WERI-Rb-1 (cell line): Measurements from ENCODE around the gene SEPTIN11.
A peak's percentile ranks its signal among the peaks of the same experiment; 100 is the strongest.

Experiments
- DNase-seq: peaks from one replicate; pipeline ENCODE4 v3.0.0-alpha.2; 2020
- H3K27ac ChIP-seq: fragments of 250-450 bp; sonication (Bioruptor Pico); 2 replicates; pipeline ENCODE4 v1.5.1; 2020; ENCODE audit warnings: mild to moderate bottlenecking, moderate library complexity
- H3K27me3 ChIP-seq: fragments of 250-450 bp; sonication (Bioruptor Pico); 2 replicates; pipeline ENCODE4 v1.5.1; 2021; ENCODE audit warnings: mild to moderate bottlenecking, low read depth, moderate library complexity; ENCODE audit not compliant: insufficient read depth, severe bottlenecking
- H3K36me3 ChIP-seq: fragments of 250-450 bp; sonication (Bioruptor Pico); 2 replicates; pipeline ENCODE4 v1.5.1; 2020; ENCODE audit warnings: mild to moderate bottlenecking, moderate library complexity
- H3K4me3 ChIP-seq: 2 replicates; pipeline ENCODE4 v1.5.1; 2011; ENCODE audit warnings: low read depth, mild to moderate bottlenecking, control low read depth, low read length
- H3K9me3 ChIP-seq: fragments of 250-450 bp; sonication (Bioruptor Pico); 2 replicates; pipeline ENCODE4 v1.5.1; 2021; ENCODE audit warnings: mild to moderate bottlenecking, moderate library complexity; ENCODE audit not compliant: severe bottlenecking
- TF ChIP-seq, protein P1 (sequence below): IDR thresholded peaks from 2 replicates; pipeline ENCODE4 v1.5.1; 2011; ENCODE audit warnings: low read depth, mild to moderate bottlenecking, control low read depth, inconsistent platforms, low read length

The SEPTIN11 gene

GRCh38 chr4:76949276-76950051, at the start of gene SEPTIN11:
SEPTIN11 (plus strand) TSS chr4:76949752; CDS start chr4:76949904, 152 bp downstream.
- H3K27me3 ChIP-seq = no peaks in the 10 kb centered on the region
- TF ChIP-seq, protein P1, sequence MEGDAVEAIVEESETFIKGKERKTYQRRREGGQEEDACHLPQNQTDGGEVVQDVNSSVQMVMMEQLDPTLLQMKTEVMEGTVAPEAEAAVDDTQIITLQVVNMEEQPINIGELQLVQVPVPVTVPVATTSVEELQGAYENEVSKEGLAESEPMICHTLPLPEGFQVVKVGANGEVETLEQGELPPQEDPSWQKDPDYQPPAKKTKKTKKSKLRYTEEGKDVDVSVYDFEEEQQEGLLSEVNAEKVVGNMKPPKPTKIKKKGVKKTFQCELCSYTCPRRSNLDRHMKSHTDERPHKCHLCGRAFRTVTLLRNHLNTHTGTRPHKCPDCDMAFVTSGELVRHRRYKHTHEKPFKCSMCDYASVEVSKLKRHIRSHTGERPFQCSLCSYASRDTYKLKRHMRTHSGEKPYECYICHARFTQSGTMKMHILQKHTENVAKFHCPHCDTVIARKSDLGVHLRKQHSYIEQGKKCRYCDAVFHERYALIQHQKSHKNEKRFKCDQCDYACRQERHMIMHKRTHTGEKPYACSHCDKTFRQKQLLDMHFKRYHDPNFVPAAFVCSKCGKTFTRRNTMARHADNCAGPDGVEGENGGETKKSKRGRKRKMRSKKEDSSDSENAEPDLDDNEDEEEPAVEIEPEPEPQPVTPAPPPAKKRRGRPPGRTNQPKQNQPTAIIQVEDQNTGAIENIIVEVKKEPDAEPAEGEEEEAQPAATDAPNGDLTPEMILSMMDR = no peak
- H3K4me3 ChIP-seq = peak within 1 kb of the TSS; percentile 89
- no peaks in the 10 kb centered on the region for H3K36me3 ChIP-seq
- DNase-seq = peak; percentile 95
- peak within 1 kb of the TSS; percentile 70 for H3K27ac ChIP-seq
- H3K9me3 ChIP-seq = no peaks in the 10 kb centered on the region

GRCh38 chr4:76902233-76902890, 47.2 kb upstream of the SEPTIN11 start:
- H3K27ac ChIP-seq = no peak overlapping the region
- peaks cover 32% of the 10 kb centered on the region for H3K27me3 ChIP-seq
- TF ChIP-seq, protein P1 = no peak
- no peak for DNase-seq
- no peak overlapping the region for H3K4me3 ChIP-seq
- H3K9me3 ChIP-seq = no peaks in the 10 kb centered on the region
- no peaks in the 10 kb centered on the region for H3K36me3 ChIP-seq

GRCh38 chr4:76904646-76905190, 44.8 kb upstream of the SEPTIN11 start:
- no peak for DNase-seq
- TF ChIP-seq, protein P1 = no peak
- Histone ChIP-seq H3K36me3 (no peaks in the 10 kb centered on the region), H3K9me3 (no peaks in the 10 kb centered on the region), H3K27me3 (peaks cover 11% of the 10 kb centered on the region), H3K27ac (no peak overlapping the region), H3K4me3 (no peak overlapping the region)

- no peaks in the 10 kb centered on the region for H3K36me3 ChIP-seq
- DNase-seq = no peak
- no peaks in the 10 kb centered on the region for H3K9me3 ChIP-seq
- H3K27me3 ChIP-seq = peaks cover 8% of the 10 kb centered on the region
- H3K4me3 ChIP-seq = no peak overlapping the region
- TF ChIP-seq, protein P1 = no peak
- H3K27ac ChIP-seq = no peak overlapping the region
Observed at GRCh38 chr4:76905521-76905920, 44.0 kb upstream of the SEPTIN11 start.

GRCh38 chr4:76909711-76910110, 39.8 kb upstream of the SEPTIN11 start:
- H3K36me3 ChIP-seq = no peaks in the 10 kb centered on the region
- no peak for DNase-seq
- peaks cover 3% of the 10 kb centered on the region for H3K27me3 ChIP-seq
- TF ChIP-seq, protein P1 = no peak
- no peaks in the 10 kb centered on the region for H3K9me3 ChIP-seq
- H3K27ac ChIP-seq = no peak overlapping the region
- H3K4me3 ChIP-seq = no peak overlapping the region
